Sigmoid colon (tissue), 4 donors: ENCODE results near the gene RPP40.

ENCODE experiments used
- CTCF ChIP-seq, 4 experiments: fragments of 450-650 bp in 3 of 4; fragments of 200-600 bp in 1 of 4; IDR thresholded peaks; one replicate each; pipeline ENCODE4 v1.5.1; 2016 to 2019; ENCODE audit warnings: antibody characterized with exemption in 4 of 4, mild to moderate bottlenecking in 3 of 4, moderate library complexity in 2 of 4
- POLR2A ChIP-seq, 2 donors: fragments of 450-650 bp; IDR thresholded peaks; one replicate each; pipeline ENCODE4 v1.6.1; 2016; ENCODE audit warnings: antibody characterized with exemption in 2 of 2, mild to moderate bottlenecking in 2 of 2, moderate library complexity in 2 of 2
- POLR2AphosphoS5 ChIP-seq, 4 donors: sonication (generic); formaldehyde crosslinking; IDR thresholded peaks; one replicate each; pipeline ENCODE4 v1.6.1; 2017; ENCODE audit warnings: antibody characterized with exemption in 4 of 4

GRCh38 chr6:5030596-5031136 lies 26.8 kb upstream of the RPP40 start:
- TF ChIP-seq POLR2A (IDR thresholded peaks at IDR 0.05) (no peak), CTCF (IDR thresholded peaks at IDR 0.05) (peak; percentile 54 to 67 (median 54)), POLR2AphosphoS5 (IDR thresholded peaks at IDR 0.05) (peak in 2 of 4 donors; percentile 26 to 36)
